Calu3 (cell line): ENCODE results near the gene CD99. TPM values are rescaled to one million over a fixed set of nuclear protein-coding genes. Genes with fewer than 3 reads are reported as not detected.
"Not testable (repeated sequence)": the region's sequence is repeated elsewhere in the genome, so short reads cannot be mapped to it uniquely, and the experiment has no call there.

Source experiments
- BruUV-seq: library from RNA; stranded (reverse); fragments of 400-500 nt; replicated peaks from 2 replicates; lab custom pipeline; 2021; lab: Mats Ljungman, UMichigan
- CTCF ChIA-PET: fragments of 300-600 bp; sonication (Branson Sonifier 250); formaldehyde crosslinking; loops from one replicate; lab custom pipeline; 2022; ENCODE audit warnings: antibody characterized with exemption; lab: Charles Lee
- DNase-seq: peaks from one replicate; pipeline ENCODE4 v3.0.0; 2022
- H3K27ac Mint-ChIP-seq: one replicate; pipeline ENCODE4 v1.8.0; 2022; ENCODE audit warnings: mixed read lengths; ENCODE audit not compliant: unreplicated experiment
- H3K27me3 Mint-ChIP-seq: one replicate; pipeline ENCODE4 v1.8.0; 2022; ENCODE audit warnings: mixed read lengths; ENCODE audit not compliant: unreplicated experiment
- H3K36me3 Mint-ChIP-seq: one replicate; pipeline ENCODE4 v1.8.0; 2022; ENCODE audit warnings: mild to moderate bottlenecking, moderate library complexity, mixed read lengths; ENCODE audit not compliant: insufficient read depth, unreplicated experiment
- H3K4me1 Mint-ChIP-seq: one replicate; pipeline ENCODE4 v1.8.0; 2022; ENCODE audit warnings: mild to moderate bottlenecking, low read depth, mixed read lengths; ENCODE audit not compliant: unreplicated experiment
- H3K4me3 Mint-ChIP-seq: one replicate; pipeline ENCODE4 v1.8.0; 2022; ENCODE audit warnings: mild to moderate bottlenecking, low read depth, moderate library complexity, mixed read lengths; ENCODE audit not compliant: unreplicated experiment
- H3K9me3 Mint-ChIP-seq: one replicate; pipeline ENCODE4 v1.8.0; 2022; ENCODE audit warnings: low read depth, mixed read lengths; ENCODE audit not compliant: unreplicated experiment
- CTCF ChIP-seq: fragments of 200-600 bp; IDR thresholded peaks from one replicate; pipeline ENCODE4 v1.8.0; 2022; ENCODE audit warnings: antibody characterized with exemption; ENCODE audit not compliant: unreplicated experiment
- intact Hi-C: fragments of 100-400 bp; cut with micrococcal nuclease; formaldehyde crosslinking; loops from one replicate; pipeline ENCODE4 v1.10.0; 2022; ENCODE audit not compliant: unreplicated experiment
- total RNA-seq: library from RNA; stranded (reverse); gene quantifications from 2 replicates; pipeline ENCODE4 v1.2.3, GENCODE V29; 2022

CD99 gene
- total RNA-seq, 1 experiment from 2014 or later = 73.9 TPM

- H3K4me3 Mint-ChIP-seq = no peak overlapping the region
- H3K27ac Mint-ChIP-seq = no peak overlapping the region
- H3K36me3 Mint-ChIP-seq = no peaks in the 10 kb centered on the region
- intact Hi-C loops = no loop called here
- H3K9me3 Mint-ChIP-seq = no peaks in the 10 kb centered on the region
- no peaks in the 10 kb centered on the region for H3K27me3 Mint-ChIP-seq
- DNase-seq = no peak
- no TSS peak for BruUV-seq
- peaks cover 11% of the 10 kb centered on the region for H3K4me1 Mint-ChIP-seq
- TF ChIP-seq CTCF = no peak
- CTCF ChIA-PET = no interaction called here
These were observed 57.7 kb downstream of the CD99 start for GRCh38 chrX:2748815-2749188.

GRCh38 chrX:2751291-2751690 lies 60.2 kb downstream of the CD99 start:
- no peaks in the 10 kb centered on the region for H3K36me3 Mint-ChIP-seq
- CTCF ChIA-PET = no interaction called here
- H3K4me3 Mint-ChIP-seq = no peak overlapping the region
- no peak for DNase-seq
- no peaks in the 10 kb centered on the region for H3K27me3 Mint-ChIP-seq
- intact Hi-C loops = no loop called here
- peaks cover 5% of the 10 kb centered on the region for H3K4me1 Mint-ChIP-seq
- no peak for TF ChIP-seq CTCF
- no peaks in the 10 kb centered on the region for H3K9me3 Mint-ChIP-seq
- no TSS peak for BruUV-seq
- no peak overlapping the region for H3K27ac Mint-ChIP-seq

- H3K4me3 Mint-ChIP-seq, intact Hi-C loops, H3K36me3 Mint-ChIP-seq: not testable (repeated sequence)
These were observed 60.8 kb downstream of the CD99 start, which contains the start of gene XG for GRCh38 chrX:2751874-2752300. TSS of gene XG (plus strand) at chrX:2752040. CDS start at chrX:2752275, 235 bp downstream.

GRCh38 chrX:2752441-2752840 lies 61.3 kb downstream of the CD99 start:
- BruUV-seq, H3K36me3 Mint-ChIP-seq, H3K9me3 Mint-ChIP-seq, H3K4me3 Mint-ChIP-seq, DNase-seq, intact Hi-C loops, CTCF ChIA-PET, H3K27me3 Mint-ChIP-seq, H3K4me1 Mint-ChIP-seq, H3K27ac Mint-ChIP-seq: not testable (repeated sequence)

More at GRCh38 chrX:2751874-2752300, 60.8 kb downstream of the CD99 start, which contains the start of gene XG:
- H3K27me3 Mint-ChIP-seq, H3K4me1 Mint-ChIP-seq, H3K9me3 Mint-ChIP-seq, H3K27ac Mint-ChIP-seq, CTCF ChIA-PET, DNase-seq, BruUV-seq: not testable (repeated sequence)

- H3K4me3 Mint-ChIP-seq, intact Hi-C loops, H3K4me1 Mint-ChIP-seq, CTCF ChIA-PET, BruUV-seq, H3K27me3 Mint-ChIP-seq, DNase-seq, H3K36me3 Mint-ChIP-seq, H3K9me3 Mint-ChIP-seq, H3K27ac Mint-ChIP-seq: not testable (repeated sequence)
These were observed 64.1 kb downstream of the CD99 start for GRCh38 chrX:2755163-2755715.

- H3K27me3 Mint-ChIP-seq = no peaks in the 10 kb centered on the region
- no peak overlapping the region for H3K27ac Mint-ChIP-seq
- CTCF ChIA-PET = no interaction called here
- TF ChIP-seq CTCF = no peak
- BruUV-seq = no TSS peak
- H3K36me3 Mint-ChIP-seq = no peaks in the 10 kb centered on the region
- intact Hi-C loops = no loop called here
- no peak for DNase-seq
- no peaks in the 10 kb centered on the region for H3K9me3 Mint-ChIP-seq
- no peaks in the 10 kb centered on the region for H3K4me1 Mint-ChIP-seq
- no peak overlapping the region for H3K4me3 Mint-ChIP-seq
These were observed 65.5 kb downstream of the CD99 start for GRCh38 chrX:2756548-2756947.
